Neural crest cell (in vitro differentiated cells): ENCODE results near the gene KCNA5. TPM values are rescaled to one million over a fixed set of nuclear protein-coding genes. Genes with fewer than 3 reads are reported as not detected.

ENCODE experiments used
- DNase-seq: peaks from one replicate; pipeline ENCODE4 v3.0.0; 2021; ENCODE audit warnings: low read depth, mixed read lengths, low spot score
- H3K27ac Mint-ChIP-seq: one replicate; pipeline ENCODE4 v1.8.0; 2021; ENCODE audit warnings: mild to moderate bottlenecking, mixed read lengths; ENCODE audit not compliant: unreplicated experiment
- H3K27me3 Mint-ChIP-seq: 2 replicates; pipeline ENCODE4 v1.8.0; 2021; ENCODE audit warnings: low read depth, mild to moderate bottlenecking, mixed read lengths
- H3K36me3 Mint-ChIP-seq: 2 replicates; pipeline ENCODE4 v1.8.0; 2021; ENCODE audit warnings: low read depth, mild to moderate bottlenecking, mixed read lengths
- H3K4me1 Mint-ChIP-seq: 2 replicates; pipeline ENCODE4 v1.8.0; 2021; ENCODE audit warnings: mixed read lengths
- H3K4me3 Mint-ChIP-seq: one replicate; pipeline ENCODE4 v1.8.0; 2021; ENCODE audit warnings: mild to moderate bottlenecking, mixed read lengths
- H3K9me3 Mint-ChIP-seq: 2 replicates; pipeline ENCODE4 v1.8.0; 2021; ENCODE audit warnings: mixed read lengths
- total RNA-seq: library from RNA; stranded (reverse); gene quantifications from 2 replicates; pipeline ENCODE4 v1.2.1, GENCODE V29; 2021
- TF ChIP-seq, protein P1 (sequence below): fragments of 200-600 bp; sonication (generic); conservative IDR thresholded peaks from 2 replicates; pipeline ENCODE4 v1.5.0; 2021; ENCODE audit warnings: antibody characterized with exemption, mild to moderate bottlenecking

KCNA5 gene
- total RNA-seq, 1 donor from 2014 or later, result not detected

- no peak for DNase-seq
- H3K27me3 Mint-ChIP-seq, result peaks cover 2% of the 10 kb centered on the region
- H3K36me3 Mint-ChIP-seq, result no peaks in the 10 kb centered on the region
Measured at GRCh38 chr12:5073054-5073453, 29.4 kb downstream of the KCNA5 start.

DNA sequence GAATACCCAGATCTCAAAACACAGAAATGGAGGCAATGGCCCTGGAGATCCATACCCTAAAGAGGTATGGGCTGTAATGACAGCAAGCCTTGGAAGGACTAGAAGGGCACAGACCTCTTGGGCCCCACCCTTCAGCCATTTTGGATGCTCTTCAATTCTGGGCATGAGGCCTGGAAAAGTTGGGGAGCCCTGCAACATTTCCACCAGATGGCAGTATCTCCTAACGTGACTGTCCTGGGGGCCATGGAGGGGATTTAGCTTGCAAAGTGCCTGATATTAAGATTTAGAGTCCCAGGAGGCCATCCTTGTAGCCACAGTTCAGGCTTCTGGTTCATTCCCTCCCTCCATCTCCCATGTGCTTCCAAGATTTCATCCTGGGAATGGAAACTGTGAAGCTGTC is 30.2 kb downstream of the KCNA5 start:
- TF ChIP-seq, protein P1, sequence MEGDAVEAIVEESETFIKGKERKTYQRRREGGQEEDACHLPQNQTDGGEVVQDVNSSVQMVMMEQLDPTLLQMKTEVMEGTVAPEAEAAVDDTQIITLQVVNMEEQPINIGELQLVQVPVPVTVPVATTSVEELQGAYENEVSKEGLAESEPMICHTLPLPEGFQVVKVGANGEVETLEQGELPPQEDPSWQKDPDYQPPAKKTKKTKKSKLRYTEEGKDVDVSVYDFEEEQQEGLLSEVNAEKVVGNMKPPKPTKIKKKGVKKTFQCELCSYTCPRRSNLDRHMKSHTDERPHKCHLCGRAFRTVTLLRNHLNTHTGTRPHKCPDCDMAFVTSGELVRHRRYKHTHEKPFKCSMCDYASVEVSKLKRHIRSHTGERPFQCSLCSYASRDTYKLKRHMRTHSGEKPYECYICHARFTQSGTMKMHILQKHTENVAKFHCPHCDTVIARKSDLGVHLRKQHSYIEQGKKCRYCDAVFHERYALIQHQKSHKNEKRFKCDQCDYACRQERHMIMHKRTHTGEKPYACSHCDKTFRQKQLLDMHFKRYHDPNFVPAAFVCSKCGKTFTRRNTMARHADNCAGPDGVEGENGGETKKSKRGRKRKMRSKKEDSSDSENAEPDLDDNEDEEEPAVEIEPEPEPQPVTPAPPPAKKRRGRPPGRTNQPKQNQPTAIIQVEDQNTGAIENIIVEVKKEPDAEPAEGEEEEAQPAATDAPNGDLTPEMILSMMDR, result peak; percentile 39
- no peak for DNase-seq
- Mint-ChIP-seq H3K4me1 (no peaks in the 10 kb centered on the region), H3K27ac (no peak overlapping the region), H3K36me3 (no peaks in the 10 kb centered on the region), H3K27me3 (peaks cover 2% of the 10 kb centered on the region), H3K4me3 (no peak overlapping the region), H3K9me3 (no peaks in the 10 kb centered on the region)

More at GRCh38 chr12:5073054-5073453, 29.4 kb downstream of the KCNA5 start:
- TF ChIP-seq, protein P1, result peak; percentile 36
- Mint-ChIP-seq H3K27ac (no peak overlapping the region), H3K9me3 (no peaks in the 10 kb centered on the region), H3K4me3 (no peak overlapping the region), H3K4me1 (no peaks in the 10 kb centered on the region)

DNA sequence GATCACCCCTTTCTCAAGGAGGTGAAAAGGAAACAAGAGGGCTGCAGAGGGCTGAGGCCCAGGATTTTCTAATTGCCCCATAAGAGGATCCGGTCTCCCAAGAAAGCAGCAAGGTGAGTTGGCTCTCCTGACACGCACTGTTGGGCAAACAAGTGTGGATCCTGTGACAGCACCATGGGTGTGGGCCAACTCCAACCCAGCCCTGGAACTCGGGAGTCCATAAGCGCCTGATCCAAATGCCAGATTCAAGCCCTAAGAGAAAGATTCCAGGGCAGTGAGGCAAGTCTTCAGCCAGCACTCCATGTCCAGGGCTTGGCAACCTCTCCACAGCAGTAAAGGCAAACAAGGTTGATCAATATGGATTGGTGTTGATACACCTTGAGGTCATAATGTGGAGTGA is 33.1 kb downstream of the KCNA5 start:
- Mint-ChIP-seq H3K36me3 (no peaks in the 10 kb centered on the region), H3K4me3 (no peak overlapping the region), H3K27ac (peak overlapping the region; percentile 83), H3K4me1 (no peaks in the 10 kb centered on the region), H3K9me3 (no peaks in the 10 kb centered on the region), H3K27me3 (peaks cover 2% of the 10 kb centered on the region)
- TF ChIP-seq, protein P1, result no peak
- no peak for DNase-seq

- Mint-ChIP-seq H3K36me3 (no peaks in the 10 kb centered on the region), H3K9me3 (no peaks in the 10 kb centered on the region), H3K27me3 (peaks cover 9% of the 10 kb centered on the region), H3K4me1 (no peaks in the 10 kb centered on the region), H3K27ac (no peak overlapping the region), H3K4me3 (no peak overlapping the region)
- no peak for DNase-seq
- TF ChIP-seq, protein P1, result no peak
Measured at GRCh38 chr12:5078423-5078822, 34.7 kb downstream of the KCNA5 start.

GRCh38 chr12:5081016-5081415 is 37.3 kb downstream of the KCNA5 start:
- no peak overlapping the region for H3K27ac Mint-ChIP-seq
- H3K27me3 Mint-ChIP-seq, result peaks cover 21% of the 10 kb centered on the region
- H3K36me3 Mint-ChIP-seq, result no peaks in the 10 kb centered on the region
- H3K4me1 Mint-ChIP-seq, result no peaks in the 10 kb centered on the region
- no peak for DNase-seq
- no peak overlapping the region for H3K4me3 Mint-ChIP-seq
- no peaks in the 10 kb centered on the region for H3K9me3 Mint-ChIP-seq
- TF ChIP-seq, protein P1, result no peak
